CD14-positive monocyte (primary cell): ENCODE measurements around the gene TESPA1. TPM values are rescaled to one million over a fixed set of nuclear protein-coding genes. Genes with fewer than 3 reads are reported as not detected.

ENCODE experiments used
- DNase-seq, 3 donors: peaks; one replicate each; pipeline ENCODE4 v3.0.0-alpha.2; 2011 to 2022
- H2AFZ ChIP-seq: 2 replicates; pipeline ENCODE4 v1.6.0; 2012; ENCODE audit warnings: mild to moderate bottlenecking, low read depth, low read length, inconsistent platforms; ENCODE audit not compliant: insufficient read depth, poor library complexity, severe bottlenecking
- H3K27ac ChIP-seq, 2 donors: 1 replicate in 1 of 2; 2 replicates in 1 of 2; pipeline ENCODE4 v1.5.1; 2012 to 2013; ENCODE audit warnings: low read length in 2 of 2, control low read depth in 1 of 2, inconsistent platforms in 1 of 2, low read depth in 1 of 2, mild to moderate bottlenecking in 1 of 2
- H3K27me3 ChIP-seq, 2 donors: one replicate each; pipeline versions ENCODE4 v1.6.0 to v1.6.1; 2011 to 2013; ENCODE audit warnings: low read length in 2 of 2; ENCODE audit not compliant: control insufficient read depth in 2 of 2, insufficient read depth in 2 of 2
- H3K36me3 ChIP-seq, 2 donors: replicated peaks in 1 of 2; 1 replicate in 1 of 2; 2 replicates in 1 of 2; pipeline versions ENCODE4 v1.5.1 to v1.6.1; 2012 to 2013; ENCODE audit warnings: low read length in 2 of 2, control low read depth in 1 of 2, inconsistent platforms in 1 of 2, mild to moderate bottlenecking in 1 of 2; ENCODE audit not compliant: insufficient read depth in 2 of 2, control insufficient read depth in 1 of 2
- H3K4me1 ChIP-seq, 2 donors: 1 replicate in 1 of 2; 2 replicates in 1 of 2; pipeline versions ENCODE4 v1.5.1 to v1.6.1; 2012 to 2013; ENCODE audit warnings: low read length in 2 of 2, control low read depth in 1 of 2, inconsistent platforms in 1 of 2, mild to moderate bottlenecking in 1 of 2, moderate library complexity in 1 of 2; ENCODE audit not compliant: insufficient read depth in 2 of 2, control insufficient read depth in 1 of 2
- H3K4me2 ChIP-seq: replicated peaks from 2 replicates; pipeline ENCODE3; 2012; ENCODE audit warnings: low read length, moderate library complexity, mild to moderate bottlenecking; ENCODE audit not compliant: poor library complexity, severe bottlenecking; ENCODE audit errors: extremely low read depth
- H3K4me3 ChIP-seq, 3 experiments: fragments of 200-600 bp in 1 of 3; sonication (generic) in 1 of 3; replicated peaks in 1 of 3; 1 replicate in 2 of 3; 2 replicates in 1 of 3; pipeline ENCODE4 v1.5.1; 2011 to 2013; ENCODE audit warnings: low read length in 3 of 3, mild to moderate bottlenecking in 3 of 3, control low read depth in 2 of 3, low read depth in 2 of 3, inconsistent platforms in 1 of 3, moderate library complexity in 1 of 3
- H3K79me2 ChIP-seq: 2 replicates; pipeline ENCODE4 v1.6.0; 2012; ENCODE audit warnings: mild to moderate bottlenecking, control low read depth, inconsistent platforms, low read length, moderate library complexity; ENCODE audit not compliant: insufficient read depth
- H3K9ac ChIP-seq: 2 replicates; pipeline ENCODE4 v1.6.0; 2017; ENCODE audit warnings: low read length, mild to moderate bottlenecking; ENCODE audit not compliant: insufficient read depth, poor library complexity, severe bottlenecking
- H3K9me3 ChIP-seq, 2 donors: replicated peaks in 1 of 2; 1 replicate in 1 of 2; 2 replicates in 1 of 2; pipeline versions ENCODE4 v1.5.1 to v1.6.1; 2012 to 2013; ENCODE audit warnings: low read length in 2 of 2, control low read depth in 1 of 2; ENCODE audit not compliant: control insufficient read depth in 1 of 2, insufficient read depth in 1 of 2
- H4K20me1 ChIP-seq: 2 replicates; pipeline ENCODE4 v1.6.0; 2012; ENCODE audit warnings: mild to moderate bottlenecking, low read length, control low read depth, moderate library complexity; ENCODE audit not compliant: insufficient read depth
- H3K27ac Mint-ChIP-seq, 7 donors: one replicate each; pipeline ENCODE4 v1.8.0; 2020; ENCODE audit warnings: mild to moderate bottlenecking in 7 of 7, mixed read lengths in 7 of 7, moderate library complexity in 6 of 7, inconsistent platforms in 2 of 7
- H3K27me3 Mint-ChIP-seq, 3 donors: one replicate each; pipeline ENCODE4 v1.8.0; 2021 to 2022; ENCODE audit warnings: low read depth in 3 of 3, mild to moderate bottlenecking in 3 of 3, mixed read lengths in 3 of 3, moderate library complexity in 3 of 3, inconsistent platforms in 1 of 3
- H3K36me3 Mint-ChIP-seq, 2 donors: one replicate each; pipeline ENCODE4 v1.8.0; 2020; ENCODE audit warnings: mixed read lengths in 2 of 2, inconsistent platforms in 1 of 2, mild to moderate bottlenecking in 1 of 2
- H3K4me1 Mint-ChIP-seq: one replicate; pipeline ENCODE4 v1.8.0; 2020; ENCODE audit warnings: mild to moderate bottlenecking, mixed read lengths
- H3K4me3 Mint-ChIP-seq, 2 donors: one replicate each; pipeline ENCODE4 v1.8.0; 2020; ENCODE audit warnings: mild to moderate bottlenecking in 2 of 2, mixed read lengths in 2 of 2, moderate library complexity in 1 of 2
- H3K9me3 Mint-ChIP-seq, 7 donors: one replicate each; pipeline ENCODE4 v1.8.0; 2020 to 2022; ENCODE audit warnings: mixed read lengths in 7 of 7, mild to moderate bottlenecking in 6 of 7, moderate library complexity in 6 of 7, inconsistent platforms in 2 of 7
- WGBS: methylation state at CpG from one replicate; pipeline ENCODE4 v1.1.5; 2013; ENCODE audit warnings: missing lambda C conversion rate; ENCODE audit not compliant: insufficient coverage; 5-methylcytosine and 5-hydroxymethylcytosine counted together
- intact Hi-C, 2 donors: fragments of 100-400 bp; cut with micrococcal nuclease; formaldehyde crosslinking; loops; one replicate each; pipeline versions ENCODE4 v1.15.0 to v1.15.1; 2023
- polyA plus RNA-seq, 3 donors: library from polyadenylated mRNA; depleted of rRNA in 1 of 3; unstranded in 2 of 3; stranded (reverse) in 1 of 3; fragments of 300-500 nt in 2 of 3; fragments of >200 nt in 1 of 3; fragmentation: Illumina TruSeq in 2 of 3; gene quantifications; 1 replicate in 2 of 3; 2 replicates in 1 of 3; pipeline ENCODE4 v1.2.3, GENCODE V29; 2012 to 2021
- TF ChIP-seq, protein P1 (sequence below): fragments of 200-600 bp; IDR thresholded peaks from one replicate; pipeline ENCODE4 v1.8.0; 2022; ENCODE audit warnings: antibody characterized with exemption, mild to moderate bottlenecking

The TESPA1 gene
- polyA plus RNA-seq, 3 donors: 0.23 to 0.61 (median 0.37) TPM

DNA sequence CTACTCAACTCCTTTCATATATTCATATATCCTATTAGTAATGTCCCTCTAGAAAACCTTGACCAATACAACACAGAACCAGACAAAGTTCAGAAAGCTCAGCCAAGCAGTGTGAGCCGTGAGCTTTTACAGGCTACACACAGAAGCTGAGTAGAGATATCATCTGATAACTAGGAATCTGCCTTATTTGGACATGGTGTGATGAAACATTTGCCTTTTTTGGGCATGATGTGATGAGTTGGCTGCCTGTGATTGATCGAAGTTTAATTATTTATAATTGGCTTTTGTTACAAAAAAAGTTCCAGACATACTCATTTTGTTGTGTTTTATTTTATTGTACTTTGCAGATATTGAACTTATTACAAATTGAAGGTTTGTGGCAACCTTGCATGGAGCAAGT, 46.6 kb downstream of the TESPA1 start:
- peaks cover 15 to 19% of the 10 kb centered on the region in 2 donors for H3K4me1 ChIP-seq
- H4K20me1 ChIP-seq: no peaks in the 10 kb centered on the region
- no peaks in the 10 kb centered on the region for H3K36me3 ChIP-seq
- Mint-ChIP-seq H3K27ac (no peak overlapping the region), H3K9me3 (peaks cover 0 to 1% (median 0%) of the 10 kb centered on the region in 7 donors), H3K4me3 (no peak overlapping the region), H3K36me3 (peaks cover 0 to 4% of the 10 kb centered on the region in 2 donors), H3K4me1 (peaks cover 26% of the 10 kb centered on the region), H3K27me3 (peaks cover 0 to 4% (median 0%) of the 10 kb centered on the region in 3 donors)
- intact Hi-C loops: no loop called here
- DNase-seq: no peak
- WGBS: no CpG with 5 or more reads among the region's 2 CpGs
- no peak overlapping the region for H3K4me3 ChIP-seq
- no peak overlapping the region for H2AFZ ChIP-seq
- no peak overlapping the region for H3K27ac ChIP-seq
- no peaks in the 10 kb centered on the region for H3K79me2 ChIP-seq
- no peaks in the 10 kb centered on the region for H3K9me3 ChIP-seq
- H3K9ac ChIP-seq: no peak overlapping the region
- H3K27me3 ChIP-seq: no peaks in the 10 kb centered on the region
- no peak overlapping the region for H3K4me2 ChIP-seq
- TF ChIP-seq, protein P1, sequence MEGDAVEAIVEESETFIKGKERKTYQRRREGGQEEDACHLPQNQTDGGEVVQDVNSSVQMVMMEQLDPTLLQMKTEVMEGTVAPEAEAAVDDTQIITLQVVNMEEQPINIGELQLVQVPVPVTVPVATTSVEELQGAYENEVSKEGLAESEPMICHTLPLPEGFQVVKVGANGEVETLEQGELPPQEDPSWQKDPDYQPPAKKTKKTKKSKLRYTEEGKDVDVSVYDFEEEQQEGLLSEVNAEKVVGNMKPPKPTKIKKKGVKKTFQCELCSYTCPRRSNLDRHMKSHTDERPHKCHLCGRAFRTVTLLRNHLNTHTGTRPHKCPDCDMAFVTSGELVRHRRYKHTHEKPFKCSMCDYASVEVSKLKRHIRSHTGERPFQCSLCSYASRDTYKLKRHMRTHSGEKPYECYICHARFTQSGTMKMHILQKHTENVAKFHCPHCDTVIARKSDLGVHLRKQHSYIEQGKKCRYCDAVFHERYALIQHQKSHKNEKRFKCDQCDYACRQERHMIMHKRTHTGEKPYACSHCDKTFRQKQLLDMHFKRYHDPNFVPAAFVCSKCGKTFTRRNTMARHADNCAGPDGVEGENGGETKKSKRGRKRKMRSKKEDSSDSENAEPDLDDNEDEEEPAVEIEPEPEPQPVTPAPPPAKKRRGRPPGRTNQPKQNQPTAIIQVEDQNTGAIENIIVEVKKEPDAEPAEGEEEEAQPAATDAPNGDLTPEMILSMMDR: no peak

GRCh38 chr12:54937376-54937775, 47.2 kb downstream of the TESPA1 start:
- H3K9ac ChIP-seq: no peak overlapping the region
- Mint-ChIP-seq H3K36me3 (peaks cover 0 to 4% of the 10 kb centered on the region in 2 donors), H3K27me3 (peaks cover 0 to 4% (median 0%) of the 10 kb centered on the region in 3 donors), H3K9me3 (peaks cover 0 to 1% (median 0%) of the 10 kb centered on the region in 7 donors), H3K4me1 (peaks cover 28% of the 10 kb centered on the region), H3K4me3 (no peak overlapping the region), H3K27ac (no peak overlapping the region)
- H3K27me3 ChIP-seq: no peaks in the 10 kb centered on the region
- peaks cover 15 to 19% of the 10 kb centered on the region in 2 donors for H3K4me1 ChIP-seq
- intact Hi-C loops: no loop called here
- no peak overlapping the region for H3K27ac ChIP-seq
- TF ChIP-seq, protein P1: no peak
- no peaks in the 10 kb centered on the region for H3K79me2 ChIP-seq
- no peak overlapping the region for H3K4me3 ChIP-seq
- no peaks in the 10 kb centered on the region for H4K20me1 ChIP-seq
- H3K36me3 ChIP-seq: no peaks in the 10 kb centered on the region
- no peaks in the 10 kb centered on the region for H3K9me3 ChIP-seq
- no peak overlapping the region for H2AFZ ChIP-seq
- no peak for DNase-seq
- no peak overlapping the region for H3K4me2 ChIP-seq
